DMS79 (cell line): ENCODE results near the gene ATP13A4.

Source experiments
- DNase-seq: peaks from one replicate; lab custom pipeline; 2025; lab: John Stamatoyannopoulos, UW

ATP13A4 gene

DNA sequence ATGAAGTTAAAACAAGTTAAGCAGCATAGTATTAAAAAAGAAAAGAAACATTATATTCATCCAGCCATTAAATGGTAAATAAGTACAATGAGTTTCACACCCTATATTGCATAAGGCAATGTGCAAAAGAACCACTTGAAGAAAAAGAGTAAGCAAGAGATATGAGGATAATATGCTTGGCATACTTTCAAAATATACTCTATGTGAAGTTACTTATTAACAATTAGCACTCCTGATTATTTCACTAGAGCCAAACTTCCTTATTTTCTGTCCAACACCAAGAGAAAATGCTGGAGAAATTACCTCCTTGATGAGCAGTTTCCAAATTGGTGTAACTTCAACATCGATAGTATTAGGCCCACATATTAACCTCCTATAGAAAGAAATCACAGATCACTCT is 63.7 kb downstream of the ATP13A4 start:
- DNase-seq: no peak

DNA sequence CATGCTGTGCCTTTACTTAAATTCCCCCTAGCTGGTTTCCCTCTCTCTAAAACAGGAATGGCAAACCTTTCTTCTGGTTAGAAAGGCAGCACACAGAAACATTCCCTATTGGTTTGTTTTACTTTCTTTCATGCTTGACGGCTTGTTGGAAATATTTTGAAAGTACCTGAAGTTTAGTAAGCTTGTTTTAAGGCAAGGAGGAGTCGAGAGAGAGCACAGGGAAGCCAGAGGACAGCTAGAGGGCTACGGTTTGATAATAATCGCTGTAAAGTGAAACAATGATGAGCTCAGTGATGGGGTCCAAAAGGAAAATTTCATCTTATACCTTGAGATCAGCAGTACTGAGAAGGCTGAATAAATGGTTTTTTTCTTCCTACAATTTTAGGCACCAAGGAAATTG is 64.1 kb downstream of the ATP13A4 start:
- no peak for DNase-seq

DNA sequence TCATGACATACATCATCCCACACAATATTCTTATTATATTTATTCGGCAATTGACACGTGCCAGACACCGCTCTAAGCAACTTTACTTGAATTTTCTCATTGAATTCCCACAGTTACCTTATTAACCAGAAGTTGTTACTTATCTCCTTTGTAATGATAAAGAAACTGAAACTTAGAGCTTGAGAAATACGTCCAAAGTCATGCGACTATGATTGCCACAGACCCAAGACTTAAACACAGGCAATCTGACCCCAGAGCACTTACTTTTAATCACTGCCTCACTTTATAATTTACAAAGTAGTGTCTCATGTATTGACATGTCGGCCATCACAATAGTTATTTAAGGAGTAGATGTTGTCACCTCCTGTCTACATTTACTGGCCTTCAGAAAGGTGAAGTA is 64.7 kb downstream of the ATP13A4 start:
- no peak for DNase-seq

DNA sequence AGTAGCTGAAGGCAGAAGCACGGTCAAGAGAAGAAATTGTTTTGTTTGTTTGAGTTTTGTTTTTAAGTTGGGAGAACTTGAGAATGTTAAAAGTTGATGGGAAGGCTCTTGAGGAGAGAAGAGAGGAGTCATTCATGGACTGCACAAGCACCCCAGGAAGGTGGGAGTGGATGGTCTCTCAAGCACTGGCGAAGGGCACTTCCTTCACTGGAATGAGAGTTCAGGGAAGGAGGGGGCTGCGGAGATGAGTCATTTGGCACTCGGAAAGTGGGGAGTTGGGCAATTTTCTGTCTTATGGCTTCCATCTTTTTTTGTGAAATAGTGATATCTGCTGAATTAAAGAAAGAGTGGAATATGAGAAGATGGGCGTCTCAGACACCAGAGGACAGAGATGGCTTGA is 66.0 kb downstream of the ATP13A4 start:
- DNase-seq: no peak

DNA sequence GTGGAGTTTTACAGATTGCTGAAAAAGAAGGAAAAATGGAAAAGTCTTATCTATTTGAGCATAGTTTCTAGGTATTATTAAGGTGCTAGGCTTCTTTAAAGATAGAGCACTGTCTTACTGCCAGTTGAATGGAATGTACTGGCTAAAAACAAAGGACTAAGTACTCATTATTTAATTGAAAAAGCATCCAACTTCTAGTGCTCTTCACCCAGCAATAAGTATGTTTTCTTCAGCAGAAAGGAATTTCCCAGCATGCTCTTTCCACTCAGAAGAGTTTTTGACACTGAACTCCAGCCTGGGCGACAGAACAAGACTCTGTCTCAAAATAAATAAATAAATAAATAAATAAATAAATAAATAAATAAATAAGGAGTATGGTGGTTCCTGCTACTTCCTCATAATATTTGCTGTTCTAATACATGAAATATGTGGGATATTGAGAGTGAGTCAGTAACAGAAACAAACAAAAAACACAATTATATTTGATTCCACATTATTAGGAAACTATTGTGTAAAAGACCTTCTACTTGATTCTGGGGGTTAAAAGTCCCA is 70.6 kb downstream of the ATP13A4 start:
- no peak for DNase-seq

DNA sequence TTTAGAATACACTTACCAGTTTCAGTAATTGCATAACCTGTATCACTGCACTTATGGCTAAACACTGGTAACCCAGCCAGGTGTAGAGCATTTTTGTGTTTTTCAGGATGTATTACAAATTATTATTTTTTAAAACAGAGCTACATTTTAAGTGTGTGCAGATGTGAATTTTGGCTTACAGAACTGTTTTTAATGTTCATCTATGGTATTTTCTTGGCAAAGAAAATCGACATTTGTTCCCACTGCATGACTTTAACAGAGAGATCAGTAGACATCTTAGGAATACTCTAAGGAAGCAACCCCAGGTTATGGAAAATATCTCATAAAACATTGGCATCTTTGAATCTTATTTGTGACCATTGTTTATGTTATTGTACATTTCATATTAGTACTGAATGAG is 73.3 kb downstream of the ATP13A4 start:
- no peak for DNase-seq

DNA sequence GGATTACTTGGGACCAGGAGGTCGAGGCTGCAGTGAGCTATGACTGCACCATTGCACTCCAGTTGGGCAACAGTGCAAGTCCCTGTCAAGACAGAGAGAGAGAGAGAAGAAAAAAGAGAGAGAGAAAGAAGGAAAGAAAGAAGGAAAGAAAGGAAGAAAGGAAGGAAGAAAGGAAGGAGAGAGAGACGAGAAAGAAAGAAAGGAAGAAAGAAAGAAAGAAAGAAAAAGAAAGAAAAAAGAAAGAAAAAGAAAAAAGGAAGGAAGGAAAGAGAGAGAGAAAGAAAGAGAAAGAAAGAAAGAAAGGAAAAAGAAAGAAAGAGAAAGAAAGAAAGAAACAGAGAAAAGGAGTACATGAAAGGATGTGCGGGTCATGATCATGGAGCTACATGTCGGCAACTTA is 80.2 kb downstream of the ATP13A4 start:
- DNase-seq: no peak

DNA sequence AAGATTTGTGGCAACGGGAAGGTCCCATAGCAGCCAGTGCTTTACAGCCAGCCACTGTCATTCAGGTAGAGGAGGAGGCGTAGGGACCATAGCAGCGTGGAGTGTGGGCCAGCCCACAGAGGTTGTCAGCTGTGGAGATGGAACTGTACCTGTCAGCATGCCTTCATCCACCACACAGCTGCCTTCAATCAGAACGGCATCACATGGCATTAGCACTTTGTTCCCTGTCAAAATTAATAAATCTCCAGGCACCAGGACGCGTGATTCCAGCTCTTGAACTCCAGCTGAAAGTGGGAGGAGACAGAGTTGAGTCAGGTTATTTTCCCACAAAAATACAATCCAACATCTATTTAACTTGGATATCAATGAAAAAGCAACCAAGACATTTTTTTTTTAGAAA is 84.0 kb downstream of the ATP13A4 start:
- DNase-seq: no peak

DNA sequence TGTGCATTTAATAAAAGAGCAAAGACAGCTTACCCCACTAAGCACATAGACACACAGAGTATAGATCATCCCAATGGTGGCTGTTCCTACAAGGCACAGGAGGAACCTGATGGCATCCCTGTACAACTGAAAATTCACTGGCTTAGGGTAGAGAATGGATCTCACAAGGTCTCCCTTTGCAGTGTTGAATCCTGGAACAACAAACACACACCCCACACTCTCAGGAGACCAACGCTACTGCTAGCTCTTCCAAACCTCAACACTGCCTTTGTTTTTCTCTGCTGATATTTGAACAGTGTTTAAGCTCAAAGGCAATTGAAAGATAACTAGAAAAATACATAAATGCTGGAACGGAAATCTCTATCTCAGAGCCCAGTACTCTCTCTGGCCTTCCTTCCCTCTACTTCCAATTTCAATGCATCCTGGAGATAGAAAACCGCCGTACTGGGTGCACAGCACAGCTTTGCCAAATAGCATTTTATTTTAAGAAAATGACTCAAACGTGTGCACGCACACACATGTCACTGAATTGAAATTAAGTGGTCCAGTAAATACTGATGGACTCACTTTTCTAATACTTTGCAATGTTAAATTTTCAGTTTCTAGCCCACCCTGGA is 88.6 kb downstream of the ATP13A4 start:
- no peak for DNase-seq

DNA sequence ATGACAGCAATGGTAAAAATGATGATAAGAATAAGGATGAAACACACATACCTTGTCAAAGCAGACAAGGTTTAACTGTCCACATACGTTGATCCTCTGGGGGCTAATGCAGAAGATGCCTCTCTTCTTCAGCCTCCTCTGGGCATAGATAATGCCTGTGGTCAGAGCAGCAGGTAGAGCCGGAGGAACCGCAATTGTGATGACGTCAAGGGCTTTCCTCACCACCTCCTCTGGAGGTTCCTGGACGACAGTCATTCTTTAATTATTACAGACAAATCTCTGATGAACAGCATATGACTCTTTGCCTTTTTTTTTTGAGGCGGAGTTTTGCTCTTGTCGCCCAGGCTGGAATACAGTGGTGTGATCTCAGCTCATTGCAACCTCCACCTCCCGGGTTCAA is 89.8 kb downstream of the ATP13A4 start:
- no peak for DNase-seq

DNA sequence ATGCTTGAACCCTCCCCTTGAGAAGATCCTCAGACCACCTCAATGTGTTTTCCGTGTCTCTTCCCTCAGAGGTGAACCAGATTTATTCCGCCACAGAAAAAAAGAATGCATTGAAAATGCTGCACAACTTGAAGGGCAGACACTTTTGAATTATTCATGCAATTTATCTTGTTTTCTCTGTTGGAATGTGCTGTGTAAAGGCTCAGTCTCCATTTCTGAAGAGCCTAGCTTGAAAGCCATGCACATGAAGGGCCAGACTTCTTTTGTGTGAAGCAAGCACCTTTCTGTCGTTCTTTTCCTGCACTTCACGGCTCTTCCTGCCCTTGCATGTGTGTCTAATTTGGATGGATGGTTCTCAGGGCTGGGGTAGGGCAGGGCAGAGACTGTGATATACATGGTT is 97.2 kb downstream of the ATP13A4 start:
- DNase-seq: no peak

DNA sequence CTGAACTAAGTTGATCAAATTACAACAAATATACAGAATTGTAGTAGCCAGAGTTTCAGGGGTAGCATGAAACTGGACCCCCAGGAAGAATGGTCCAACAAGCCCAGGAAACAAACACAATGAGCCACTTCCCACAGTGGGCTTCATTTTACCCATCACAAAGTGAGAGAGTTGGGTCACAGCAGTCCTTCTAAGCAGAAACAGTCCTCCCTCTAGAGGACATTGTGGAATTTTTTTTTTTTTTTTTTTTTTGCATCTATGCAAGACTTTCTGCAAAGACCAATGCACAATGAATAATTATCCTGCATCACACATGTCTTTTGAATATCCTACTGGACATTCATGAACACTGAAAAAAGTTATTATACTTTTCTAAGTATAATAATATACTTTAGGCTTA is 102.4 kb downstream of the ATP13A4 start:
- no peak for DNase-seq

DNA sequence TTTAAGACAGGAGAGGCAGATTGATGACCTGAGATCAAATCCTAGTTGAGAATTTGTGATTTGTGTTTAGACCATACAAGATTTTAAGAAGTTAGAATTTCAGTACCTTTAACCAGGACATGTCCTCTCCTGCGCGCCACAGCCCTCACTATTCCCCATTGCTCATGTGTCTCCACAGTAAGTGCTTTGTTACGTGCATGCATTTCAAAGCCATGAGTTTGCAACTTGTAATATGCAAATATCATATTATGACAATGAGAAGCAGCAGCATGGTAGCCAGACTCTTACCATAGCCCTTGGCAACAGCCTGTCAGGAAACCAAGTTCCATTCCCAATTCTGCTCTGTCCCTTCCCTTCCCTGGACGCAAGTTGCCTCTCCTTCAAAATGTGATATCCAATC is 102.8 kb downstream of the ATP13A4 start:
- DNase-seq: no peak

DNA sequence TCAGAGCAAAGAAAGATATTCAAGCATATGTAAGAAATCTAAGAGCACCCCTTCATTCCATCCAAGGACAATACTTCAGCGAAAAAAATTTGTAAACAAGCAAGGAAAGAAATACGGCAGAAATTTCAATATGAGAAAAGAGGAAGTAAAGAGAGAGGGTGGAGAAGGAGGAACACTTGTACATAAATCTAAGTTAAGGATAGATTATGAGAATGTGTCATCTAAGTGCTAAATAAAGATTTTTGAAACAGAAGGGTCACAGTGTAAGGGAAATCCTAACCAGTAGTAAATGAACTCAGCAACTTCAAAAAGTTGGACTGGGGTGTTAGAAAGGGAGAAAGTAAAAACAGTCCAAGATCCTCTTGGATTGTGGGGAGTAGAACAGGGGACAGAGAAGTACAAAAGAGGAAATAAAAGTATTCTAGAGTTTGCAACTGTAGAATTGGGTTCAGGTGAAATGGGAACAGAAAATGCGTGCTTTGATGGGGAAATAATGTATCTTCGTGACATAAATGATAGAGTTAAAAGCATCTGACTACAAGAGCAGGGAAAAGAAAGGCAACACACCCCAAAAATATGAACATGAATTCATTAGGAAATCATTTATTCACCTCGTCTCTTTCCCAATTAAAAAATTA is 107.6 kb downstream of the ATP13A4 start:
- no peak for DNase-seq

DNA sequence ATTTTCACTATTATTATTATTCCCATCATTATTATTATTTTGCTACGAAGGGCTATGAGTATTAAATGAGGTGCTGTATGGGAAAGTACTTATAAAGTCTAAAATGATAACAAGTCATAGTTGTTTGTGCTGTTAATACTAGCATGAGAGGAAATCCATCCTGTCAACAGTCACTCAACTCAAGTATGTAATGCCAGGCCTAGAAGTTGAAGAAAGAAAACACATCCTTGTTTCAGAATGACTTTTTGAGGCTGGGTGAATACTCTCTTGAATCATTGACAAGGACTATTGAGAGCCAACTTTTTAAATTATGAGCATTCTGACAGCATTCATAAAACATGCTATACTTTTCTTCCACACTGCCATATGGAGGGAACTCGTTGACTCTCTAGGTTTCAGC is 115.3 kb downstream of the ATP13A4 start:
- DNase-seq: no peak

DNA sequence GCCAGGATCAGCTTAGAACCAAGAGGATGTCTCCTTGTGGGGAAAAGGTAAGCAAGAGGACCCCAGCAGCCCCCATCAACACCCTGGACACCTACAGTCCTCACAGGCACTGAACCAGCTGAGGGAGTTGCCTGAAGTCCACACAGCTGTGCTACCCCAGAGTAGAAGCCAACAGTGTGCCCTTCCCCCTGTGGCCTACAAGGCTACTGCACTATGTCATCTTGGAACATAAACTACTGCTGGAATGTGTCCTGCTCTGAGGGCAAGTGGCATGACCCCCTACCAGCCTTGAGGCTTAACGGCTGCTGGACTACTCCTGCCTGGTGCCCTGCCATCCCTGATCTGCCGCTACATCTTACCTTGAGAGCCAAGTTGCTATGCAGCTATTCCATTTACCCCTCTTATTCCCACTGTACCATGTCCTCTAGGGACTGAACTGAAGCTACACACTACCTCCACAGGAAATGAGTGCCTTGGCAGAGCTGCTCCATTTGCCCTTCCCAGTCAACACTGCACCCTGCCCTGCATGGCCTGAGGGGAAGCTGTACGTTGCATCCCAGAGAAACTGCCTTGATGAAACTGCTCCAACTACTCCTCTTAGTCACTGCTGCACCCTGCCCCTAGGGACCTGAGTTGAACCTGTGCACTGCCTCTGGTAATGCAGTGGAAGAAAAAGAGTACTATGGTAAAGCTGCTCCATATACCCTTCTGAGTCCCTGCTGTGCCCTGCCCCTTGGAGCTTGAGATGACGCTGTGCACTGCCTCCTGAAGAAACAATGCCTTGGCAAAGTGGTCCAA is 135.9 kb downstream of the ATP13A4 start:
- no peak for DNase-seq

DNA sequence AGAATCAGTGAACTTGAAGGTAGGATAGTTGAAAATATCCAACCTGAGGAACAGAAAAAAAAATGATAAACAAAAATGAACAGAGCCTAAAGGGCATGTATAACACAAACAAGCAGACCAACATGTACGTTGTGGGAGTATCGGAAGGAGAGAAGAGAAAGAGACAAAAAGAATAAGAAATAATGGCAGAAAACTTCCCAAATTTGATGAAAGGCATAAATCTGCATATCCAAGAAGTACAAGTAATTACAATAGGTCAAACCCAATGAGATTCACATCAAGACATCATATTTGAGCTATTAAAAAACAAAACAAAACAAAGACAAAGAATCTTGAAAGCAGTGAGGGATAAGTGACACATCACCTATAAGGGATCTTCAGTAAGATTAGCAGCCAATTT is 138.1 kb downstream of the ATP13A4 start:
- no peak for DNase-seq

DNA sequence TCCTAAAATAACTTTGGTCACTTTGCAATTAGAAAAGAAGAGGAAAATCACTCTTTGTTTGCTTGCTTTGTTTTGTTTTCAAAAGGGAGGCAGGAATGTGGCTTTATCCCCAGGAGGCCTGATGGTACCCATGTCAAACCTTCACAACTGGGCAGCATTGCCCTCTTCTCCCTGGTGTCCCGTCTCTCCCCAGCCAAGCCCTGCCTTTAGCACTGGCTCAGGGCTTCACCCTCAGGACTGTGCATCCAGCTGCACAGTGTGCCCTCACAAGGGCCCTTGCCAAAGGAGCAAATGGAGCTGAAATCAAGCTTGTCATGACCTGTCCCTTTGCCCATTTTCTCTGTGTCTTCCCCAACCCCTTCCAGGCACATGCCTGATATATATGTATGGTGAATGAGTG is 147.0 kb downstream of the ATP13A4 start:
- no peak for DNase-seq

DNA sequence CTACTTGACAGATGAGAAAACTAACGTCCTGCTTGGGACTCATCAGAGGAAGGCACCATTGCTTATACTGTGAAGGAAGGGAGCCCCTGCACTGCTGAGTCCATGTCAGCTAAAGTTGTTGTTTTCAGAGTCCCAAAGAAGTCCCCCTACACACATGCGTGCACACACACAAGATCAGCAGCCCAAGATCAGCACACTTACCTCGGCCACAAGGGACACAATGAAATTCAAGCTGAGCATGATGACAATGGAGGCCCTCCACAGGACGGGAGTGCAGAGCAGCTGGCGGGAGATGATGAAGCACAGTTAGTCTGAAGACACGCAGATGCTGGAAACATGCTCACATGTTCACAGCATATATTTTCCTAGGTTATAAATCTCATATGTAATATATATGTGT is 147.6 kb downstream of the ATP13A4 start:
- no peak for DNase-seq

DNA sequence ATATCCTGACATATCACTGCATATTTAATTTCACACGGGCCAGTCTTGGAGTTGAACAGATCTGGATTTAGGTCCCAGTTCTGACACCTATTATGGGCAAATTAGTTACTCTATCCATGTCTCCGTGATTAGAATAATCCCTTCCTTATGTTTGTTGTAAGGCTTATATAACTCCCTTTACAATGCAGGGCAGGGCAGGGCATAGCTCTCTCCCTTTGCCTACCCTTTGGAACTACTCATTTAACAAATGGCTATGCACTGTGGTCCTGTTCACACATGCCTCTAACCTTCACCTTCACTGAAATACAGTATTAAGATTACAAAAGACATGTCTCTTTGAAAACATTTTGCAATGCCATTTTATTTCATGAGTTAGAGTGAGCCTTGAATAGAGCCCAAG is 151.4 kb downstream of the ATP13A4 start:
- DNase-seq: no peak

DNA sequence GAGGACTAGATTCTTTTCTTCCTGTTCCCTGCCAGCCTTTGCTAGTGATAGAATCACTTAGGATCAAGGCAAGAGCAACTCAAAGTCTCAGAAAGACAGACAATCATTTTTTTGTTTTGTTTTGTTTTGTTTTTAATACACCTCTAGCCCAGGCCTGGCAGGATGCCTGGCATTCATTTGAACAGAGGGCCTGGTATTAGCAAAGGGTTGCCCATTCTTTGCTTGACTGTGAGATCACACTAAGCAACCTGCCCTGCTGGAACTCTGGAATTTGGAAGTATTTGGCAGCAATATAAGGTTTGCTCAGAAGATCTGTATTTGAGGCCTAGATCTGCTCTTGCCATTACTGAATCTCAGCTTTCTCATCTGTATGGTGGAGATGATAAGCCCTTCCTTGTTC is 154.4 kb downstream of the ATP13A4 start:
- no peak for DNase-seq

DNA sequence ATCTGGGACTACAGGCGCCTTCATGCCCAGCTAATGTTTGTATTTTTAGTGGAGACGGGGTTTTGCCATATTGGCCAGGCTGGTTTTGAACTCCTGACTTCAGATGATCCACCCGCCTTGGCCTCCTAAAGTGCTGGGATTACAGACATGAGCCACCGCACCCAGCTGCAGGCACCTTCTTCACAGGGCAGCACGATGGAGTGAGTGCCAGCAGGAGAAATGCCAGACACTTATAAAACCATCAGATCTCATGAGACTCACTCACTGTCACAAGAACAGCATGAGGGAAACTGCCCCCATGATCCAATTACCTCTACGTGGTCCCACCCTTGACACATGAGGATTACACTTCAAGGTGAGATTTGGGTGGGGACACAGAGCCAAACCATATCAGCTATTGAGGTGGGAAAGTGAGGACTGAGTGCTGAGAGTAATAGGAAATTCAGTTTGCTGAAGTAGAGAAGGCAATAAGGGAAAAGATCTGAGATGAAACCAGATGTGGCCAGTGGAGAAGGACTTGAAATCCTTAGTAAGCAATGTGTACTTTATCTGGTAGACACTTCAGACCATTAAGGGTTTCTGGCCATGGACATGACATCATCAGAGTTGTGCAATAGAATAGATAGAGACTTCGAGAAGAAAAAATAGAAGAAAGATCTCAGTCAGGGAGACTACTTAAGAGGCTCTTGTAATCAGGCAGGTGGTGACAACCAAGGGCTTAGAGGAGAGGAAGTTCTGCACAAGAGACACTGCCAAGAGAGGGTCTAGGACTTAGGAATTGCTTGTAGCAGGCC is 158.0 kb downstream of the ATP13A4 start:
- no peak for DNase-seq
